NCI-H510A treated with DMSO at 0.1 percent for 48 hours (cell line): ENCODE measurements around the gene HIP1.
"Not testable (repeated sequence)": the region's sequence is repeated elsewhere in the genome, so short reads cannot be mapped to it uniquely, and the experiment has no call there.

Experiments used
- DNase-seq: peaks from one replicate; lab custom pipeline; 2025; lab: John Stamatoyannopoulos, UW

The HIP1 gene

GRCh38 chr7:75614401-75614800 lies 124.3 kb downstream of the HIP1 start:
- no peak for DNase-seq

GRCh38 chr7:75613351-75613750 lies 125.4 kb downstream of the HIP1 start:
- no peak for DNase-seq

GRCh38 chr7:75611557-75612178 lies 127.1 kb downstream of the HIP1 start:
- DNase-seq: no peak

- DNase-seq: not testable (repeated sequence)
Observed at GRCh38 chr7:75609416-75609815, 129.3 kb downstream of the HIP1 start.

- no peak for DNase-seq
Observed at GRCh38 chr7:75608451-75609122, 130.2 kb downstream of the HIP1 start.

- DNase-seq: no peak
Observed at GRCh38 chr7:75604408-75604807, 134.3 kb downstream of the HIP1 start.

DNA sequence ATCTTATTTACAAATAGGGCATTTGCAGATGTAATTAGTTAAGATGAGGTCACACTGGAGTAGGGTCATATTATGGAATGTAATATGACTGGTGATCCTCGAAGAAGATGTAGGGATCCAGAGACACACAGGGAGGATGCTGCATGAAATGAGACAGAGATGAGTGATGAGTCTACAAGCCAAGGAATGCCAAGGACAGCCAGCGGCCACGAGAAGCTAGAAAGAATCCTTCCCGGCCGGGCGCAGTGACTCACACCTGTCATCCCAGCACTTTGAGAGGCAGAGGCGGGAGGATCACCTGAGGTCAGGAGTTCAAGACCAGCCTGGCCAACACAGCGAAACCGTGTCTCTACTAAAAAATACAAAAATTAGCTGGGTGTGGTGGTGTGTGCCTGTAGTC lies 135.9 kb downstream of the HIP1 start:
- not testable (repeated sequence) for DNase-seq

DNA sequence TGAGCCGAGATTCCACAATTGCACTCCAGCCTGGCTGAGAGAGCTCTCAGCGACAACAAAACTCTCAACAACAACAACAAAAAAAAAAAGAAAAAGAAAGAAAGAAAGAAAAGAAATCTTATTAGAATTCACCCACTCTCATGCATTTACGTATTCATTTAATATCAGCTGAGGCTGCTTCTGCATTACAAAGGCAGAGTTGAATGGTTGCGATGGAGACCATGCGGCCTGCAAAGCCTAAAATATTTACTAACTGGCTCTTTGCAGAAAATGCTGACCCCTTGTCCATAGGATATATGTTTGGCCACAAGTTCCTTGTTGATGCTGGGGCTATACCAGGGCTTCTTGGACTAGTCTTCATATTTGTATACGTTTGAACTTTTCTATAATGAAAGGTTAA lies 137.2 kb downstream of the HIP1 start:
- DNase-seq: no peak

DNA sequence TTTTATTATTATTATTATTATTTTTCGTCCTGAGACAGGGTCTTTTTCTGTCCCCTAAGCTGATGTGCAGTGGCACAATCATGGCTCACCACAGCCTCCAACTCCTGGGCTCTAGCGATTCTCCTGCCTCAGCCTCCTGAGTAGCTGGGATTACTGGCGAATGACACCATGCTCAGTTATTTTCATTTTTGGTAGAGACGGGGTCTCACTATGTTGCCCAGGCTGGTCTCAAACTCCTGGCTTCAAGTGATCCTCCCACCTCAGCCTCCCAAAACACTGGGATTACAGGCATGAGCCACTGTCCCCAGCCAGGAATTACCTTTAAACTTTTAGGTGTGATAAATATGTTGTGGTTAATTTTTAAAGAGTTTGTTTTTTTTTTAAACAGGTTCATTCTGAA lies 138.0 kb downstream of the HIP1 start:
- DNase-seq: not testable (repeated sequence)

DNA sequence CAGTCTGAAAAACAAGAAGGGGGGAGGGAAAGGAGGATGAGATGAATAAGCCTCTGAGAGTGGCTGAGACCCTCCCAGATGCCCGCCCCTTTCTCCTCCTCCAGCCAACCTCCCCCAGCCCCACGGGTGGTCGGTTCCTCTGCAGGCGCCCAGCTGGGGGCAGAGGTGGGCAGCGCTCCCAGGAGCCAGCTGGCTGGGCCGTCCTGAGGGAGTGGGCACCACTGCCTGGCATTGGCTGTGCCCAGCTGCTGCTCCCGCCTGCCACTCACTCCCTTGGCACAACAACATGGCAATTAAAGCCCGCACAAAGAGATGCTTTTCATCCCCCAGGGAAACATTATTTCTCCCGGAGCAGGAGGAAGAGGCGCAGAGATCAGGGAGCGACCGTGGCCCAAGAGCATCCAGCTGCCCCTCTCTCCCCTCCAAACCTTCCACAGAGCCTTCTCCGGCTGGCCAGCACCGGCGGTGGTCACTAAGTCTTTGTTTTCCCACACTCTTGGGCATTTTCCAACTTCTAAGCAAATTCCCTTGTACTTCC lies 139.4 kb downstream of the HIP1 start:
- no peak for DNase-seq

GRCh38 chr7:75596727-75597614 lies 141.8 kb downstream of the HIP1 start:
- no peak for DNase-seq

DNA sequence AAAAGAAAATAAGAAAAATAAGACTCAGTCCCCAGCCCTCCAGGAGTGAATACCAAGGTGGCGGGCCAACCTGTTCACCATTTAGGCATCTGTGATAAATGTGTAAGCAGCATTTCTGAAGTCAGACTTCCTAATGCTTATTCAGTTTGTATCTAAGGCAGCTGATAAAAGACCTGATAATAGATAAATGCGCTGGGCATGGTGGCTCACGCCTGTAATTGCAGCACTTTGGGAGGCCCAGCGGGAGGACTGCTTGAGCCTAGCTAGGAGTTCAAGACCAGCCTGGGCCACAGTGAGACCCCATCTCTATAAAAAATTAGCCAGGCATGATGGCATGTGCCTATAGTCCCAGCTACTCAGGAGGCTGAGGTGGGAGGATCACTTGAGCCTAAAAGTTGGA lies 143.0 kb downstream of the HIP1 start:
- DNase-seq: no peak

GRCh38 chr7:75593500-75594184 lies 145.1 kb downstream of the HIP1 start:
- not testable (repeated sequence) for DNase-seq

DNA sequence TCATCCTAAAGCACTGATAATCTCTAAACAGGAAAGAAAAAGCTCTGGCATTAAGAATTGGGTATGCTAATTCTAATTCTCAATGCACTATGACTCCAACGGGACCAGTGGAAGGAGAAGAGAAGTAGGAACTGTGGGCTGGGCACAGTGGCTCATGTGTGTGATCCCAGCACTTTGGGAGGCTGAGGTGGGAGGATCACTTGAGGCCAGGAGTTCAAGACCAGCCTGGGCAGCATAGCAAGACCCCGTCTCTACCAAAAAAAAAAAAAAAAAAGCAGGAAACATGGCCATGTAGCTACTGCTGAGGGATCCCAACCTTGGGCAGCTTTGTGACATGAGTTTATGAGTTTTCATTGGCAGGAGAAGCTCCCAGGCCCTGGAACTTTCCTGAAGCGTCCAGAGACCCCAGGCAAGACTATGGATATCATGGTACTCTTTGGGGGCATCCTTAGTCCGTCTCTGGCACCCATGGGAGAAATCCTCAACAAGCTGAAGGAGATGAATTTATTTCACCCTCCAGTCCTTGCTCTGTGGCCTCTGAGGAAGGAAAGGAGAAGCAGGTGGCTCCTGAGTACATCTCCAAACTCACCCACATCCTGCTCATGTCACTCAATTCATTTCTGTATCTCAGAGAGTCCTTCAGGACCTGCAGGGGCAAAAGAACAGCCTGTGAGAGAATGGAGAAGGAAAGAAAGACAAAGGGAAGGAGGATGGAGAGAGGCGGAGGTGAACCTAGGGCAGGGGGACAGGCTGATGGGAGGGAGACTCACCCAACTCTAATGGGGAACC lies 147.1 kb downstream of the HIP1 start:
- no peak for DNase-seq

- DNase-seq: no peak
Observed at GRCh38 chr7:75590373-75591005, 148.3 kb downstream of the HIP1 start.

- DNase-seq: no peak
Observed at GRCh38 chr7:75584354-75584753, 154.4 kb downstream of the HIP1 start.

DNA sequence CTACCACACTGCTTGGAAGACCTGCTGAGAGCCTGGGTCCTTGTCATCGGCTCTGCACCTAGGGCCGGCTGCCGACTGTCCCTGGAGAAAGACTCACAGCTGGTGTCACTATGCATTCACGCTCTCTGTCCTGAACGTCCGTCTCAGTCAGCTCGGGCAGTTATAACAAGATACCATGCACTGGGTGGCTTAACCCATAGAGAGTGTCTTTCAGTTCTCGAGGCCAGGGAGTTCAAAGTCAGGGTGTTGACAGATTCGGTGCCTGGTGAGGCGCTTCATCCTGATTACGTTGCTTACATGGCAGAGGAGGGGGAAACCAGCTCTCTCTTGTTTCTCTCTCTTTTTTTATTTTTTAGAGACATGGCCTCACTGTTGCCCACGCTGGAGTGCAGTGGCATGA lies 155.5 kb downstream of the HIP1 start:
- DNase-seq: no peak

DNA sequence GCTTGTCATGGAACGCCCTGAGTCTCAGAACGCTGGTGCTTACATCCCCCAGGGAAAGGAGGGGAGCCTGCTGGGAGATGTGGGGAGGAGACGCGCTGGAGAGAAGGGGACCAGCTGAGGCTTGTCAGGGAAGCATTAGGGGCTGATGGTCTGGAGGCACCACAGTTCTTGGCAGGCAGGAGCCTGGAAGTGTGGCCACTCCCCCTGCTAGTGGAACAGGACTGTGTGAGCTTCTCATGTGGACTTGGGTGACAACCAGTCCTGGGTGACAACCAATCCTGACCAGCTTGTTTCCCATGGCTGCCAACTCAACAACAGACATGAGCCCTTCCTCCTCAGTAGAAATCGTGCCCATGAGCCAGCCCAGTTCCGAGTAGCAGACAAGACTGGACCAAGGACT lies 158.8 kb downstream of the HIP1 start:
- DNase-seq: no peak

DNA sequence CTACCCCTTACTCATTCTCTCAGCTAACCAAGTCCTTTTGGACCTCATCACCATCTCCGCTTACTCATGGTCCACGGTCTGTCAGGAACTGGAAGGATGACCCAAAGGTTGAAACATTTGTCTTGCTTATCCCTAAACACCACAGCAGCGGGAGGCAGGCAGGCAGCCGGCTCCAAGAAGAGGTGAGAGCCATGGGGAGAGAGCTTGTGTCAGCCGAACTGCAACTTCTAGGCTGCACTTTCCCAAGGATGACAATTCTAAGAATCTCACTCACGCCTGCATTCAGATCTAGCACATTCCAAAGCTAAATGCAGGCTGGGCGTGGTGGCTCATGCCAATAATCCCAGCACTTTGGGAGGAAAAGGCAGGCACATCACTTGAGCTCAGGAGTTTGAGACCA lies 160.7 kb downstream of the HIP1 start:
- DNase-seq: no peak

GRCh38 chr7:75575488-75576121 lies 163.1 kb downstream of the HIP1 start:
- no peak for DNase-seq
